ENCODE data around the gene ENPP3.

ENPP3 gene

GRCh38 chr6:131766631-131767030, 129.5 kb downstream of the ENPP3 start:
- DNase-seq (ENCODE audit: low read depth): no peak

DNA sequence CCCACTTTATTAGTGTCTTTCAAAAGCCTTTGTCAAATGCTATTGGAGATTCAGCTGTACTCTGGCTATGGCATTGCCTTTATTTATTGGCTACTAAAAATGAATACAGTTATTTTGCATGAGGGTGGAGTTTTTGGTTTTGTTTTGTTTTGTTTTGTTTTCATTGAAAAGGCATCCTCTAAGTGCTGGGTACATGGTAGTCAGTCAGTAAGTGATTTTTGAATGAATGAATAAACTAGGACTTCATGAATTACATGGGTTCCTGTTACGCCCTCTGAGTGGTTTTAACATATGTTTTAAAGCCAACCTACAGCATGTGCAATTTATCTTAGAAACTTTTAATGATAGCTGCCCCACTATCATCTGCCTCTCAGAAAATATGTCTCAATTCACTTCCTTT, 131.9 kb downstream of the ENPP3 start:
- no peak for DNase-seq (ENCODE audit: low read depth)

GRCh38 chr6:131769385-131770141, 132.5 kb downstream of the ENPP3 start:
- DNase-seq (ENCODE audit: low read depth): no peak

- no peak for DNase-seq (ENCODE audit: low read depth)
Measured at GRCh38 chr6:131770776-131771175, 133.7 kb downstream of the ENPP3 start.

GRCh38 chr6:131773284-131773950, 136.3 kb downstream of the ENPP3 start:
- DNase-seq (ENCODE audit: low read depth): no peak

DNA sequence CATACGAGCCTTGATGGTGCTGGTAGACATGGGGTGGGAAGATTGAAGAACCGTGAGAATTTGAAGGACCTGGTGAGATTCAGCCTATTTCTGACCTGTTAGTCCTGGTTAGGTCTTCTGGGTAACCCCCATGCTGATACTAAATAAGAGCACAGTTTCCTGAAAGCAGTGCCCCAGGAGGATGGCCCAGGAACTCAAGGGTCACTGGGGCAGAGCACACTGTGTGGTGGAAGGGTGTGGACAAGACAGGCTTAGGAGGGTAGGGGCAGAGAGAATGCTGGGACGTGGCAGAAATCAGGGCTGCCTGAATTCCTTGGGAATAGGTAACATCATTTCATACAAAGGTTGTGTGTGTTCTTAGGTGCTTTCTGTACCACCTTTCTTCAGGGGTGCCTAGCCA, 138.8 kb downstream of the ENPP3 start:
- no peak for DNase-seq (ENCODE audit: low read depth)

DNA sequence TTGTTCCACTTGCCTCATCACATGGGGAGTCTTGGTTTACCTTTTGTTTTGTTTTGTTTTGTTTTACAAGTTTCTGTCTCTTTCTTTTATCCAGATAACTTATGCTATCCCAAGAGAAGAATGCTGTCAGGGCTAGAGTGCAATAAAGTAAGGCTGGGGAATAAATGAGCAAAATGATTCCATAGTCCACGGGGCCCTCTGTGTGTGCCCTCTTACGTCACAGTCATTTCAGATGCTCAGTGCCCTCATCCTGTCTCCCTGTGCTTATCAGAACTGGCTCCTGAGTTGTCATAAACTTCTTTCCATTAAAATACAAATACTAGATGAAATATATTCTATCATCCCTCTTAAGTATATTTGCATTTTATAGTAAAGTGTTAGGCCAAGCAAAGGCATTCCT, 139.9 kb downstream of the ENPP3 start:
- DNase-seq (ENCODE audit: low read depth): no peak

- no peak for DNase-seq (ENCODE audit: low read depth)
Measured at GRCh38 chr6:131778169-131778568, 141.1 kb downstream of the ENPP3 start.

DNA sequence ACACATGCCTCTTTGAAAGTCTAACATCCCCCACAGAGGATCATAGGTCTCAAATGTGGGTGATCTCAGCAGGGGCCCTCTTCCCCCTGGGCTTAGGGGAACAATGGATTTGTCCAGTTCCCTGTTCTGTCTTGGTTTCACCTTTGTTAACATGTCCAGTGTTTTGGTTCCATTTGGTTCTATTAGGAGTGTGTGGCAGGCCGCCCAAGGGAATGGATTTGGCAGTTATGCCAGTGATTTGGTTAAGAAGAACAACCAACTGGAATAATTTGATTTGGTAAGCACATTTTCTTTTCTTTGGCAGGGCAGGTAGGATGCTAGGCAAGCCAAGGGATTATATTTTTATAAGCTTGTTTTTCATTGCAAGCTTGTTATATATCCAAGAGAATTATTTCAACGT, 142.2 kb downstream of the ENPP3 start:
- no peak for DNase-seq (ENCODE audit: low read depth)

DNA sequence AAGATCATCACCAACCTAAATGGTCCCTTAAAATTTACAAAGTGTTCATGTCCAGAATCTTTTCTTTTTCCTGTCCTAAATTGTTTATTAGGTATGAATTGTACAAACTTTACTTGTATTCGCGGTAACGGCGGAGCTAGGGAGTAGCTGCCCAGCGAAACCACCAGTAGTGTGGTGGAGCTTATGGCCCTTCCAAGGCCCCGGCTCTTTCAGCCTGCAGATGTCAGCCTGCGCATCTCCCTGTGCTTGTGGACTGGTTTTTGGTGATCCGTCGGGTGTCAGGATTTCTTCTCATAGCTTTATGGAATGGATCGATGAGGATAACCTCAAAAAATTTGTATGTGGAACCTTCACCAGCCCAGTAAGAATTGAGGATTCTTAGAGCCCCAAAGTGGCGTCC, 143.5 kb downstream of the ENPP3 start:
- no peak for DNase-seq (ENCODE audit: low read depth)

- DNase-seq (ENCODE audit: low read depth): no peak
Measured at GRCh38 chr6:131781687-131782086, 144.6 kb downstream of the ENPP3 start.

- no peak for DNase-seq (ENCODE audit: low read depth)
Measured at GRCh38 chr6:131782764-131783163, 145.7 kb downstream of the ENPP3 start.

DNA sequence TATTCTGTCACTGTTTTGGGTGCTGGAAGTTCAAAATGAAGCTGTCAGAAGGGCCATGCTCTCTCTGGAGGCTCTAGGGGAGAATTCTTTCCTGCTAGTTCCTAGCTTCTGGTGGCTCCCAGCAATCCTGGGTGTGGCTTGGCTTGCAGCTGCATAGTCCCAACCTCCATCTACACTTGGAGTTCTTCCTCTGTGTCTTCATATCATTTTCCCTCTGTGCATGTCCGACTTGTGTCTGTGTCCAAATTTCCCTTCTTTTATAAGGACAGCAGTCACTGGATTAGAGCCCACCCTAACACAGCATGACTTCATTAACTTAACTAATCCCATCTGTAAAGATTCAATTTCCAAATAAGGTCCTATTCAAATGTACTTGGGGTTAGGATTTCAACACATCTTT, 147.5 kb downstream of the ENPP3 start:
- no peak for DNase-seq (ENCODE audit: low read depth)

DNA sequence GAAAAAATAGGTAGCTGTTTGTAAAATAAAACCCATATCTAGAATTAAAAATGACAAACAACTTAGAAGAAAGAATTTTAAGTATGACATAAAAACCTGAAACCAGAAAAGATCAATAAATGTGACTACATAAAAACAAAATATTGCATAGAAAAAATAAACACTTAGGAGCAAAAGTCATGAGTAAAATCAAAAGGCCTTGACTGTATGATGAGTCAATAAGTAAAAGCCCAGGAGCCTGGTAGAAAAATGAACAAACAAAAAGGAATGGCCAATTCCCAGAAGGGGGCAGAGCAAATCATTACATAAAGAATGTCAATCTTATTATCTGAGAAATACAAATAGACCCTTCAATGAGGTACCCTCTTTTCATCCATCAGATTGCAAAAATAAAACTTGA, 150.0 kb downstream of the ENPP3 start:
- DNase-seq (ENCODE audit: low read depth): no peak

- DNase-seq (ENCODE audit: low read depth): no peak
Measured at GRCh38 chr6:131787766-131788712, 150.9 kb downstream of the ENPP3 start.

- DNase-seq (ENCODE audit: low read depth): no peak
Measured at GRCh38 chr6:131789219-131789618, 152.1 kb downstream of the ENPP3 start.

GRCh38 chr6:131791476-131791875, 154.4 kb downstream of the ENPP3 start:
- no peak for DNase-seq (ENCODE audit: low read depth)

DNA sequence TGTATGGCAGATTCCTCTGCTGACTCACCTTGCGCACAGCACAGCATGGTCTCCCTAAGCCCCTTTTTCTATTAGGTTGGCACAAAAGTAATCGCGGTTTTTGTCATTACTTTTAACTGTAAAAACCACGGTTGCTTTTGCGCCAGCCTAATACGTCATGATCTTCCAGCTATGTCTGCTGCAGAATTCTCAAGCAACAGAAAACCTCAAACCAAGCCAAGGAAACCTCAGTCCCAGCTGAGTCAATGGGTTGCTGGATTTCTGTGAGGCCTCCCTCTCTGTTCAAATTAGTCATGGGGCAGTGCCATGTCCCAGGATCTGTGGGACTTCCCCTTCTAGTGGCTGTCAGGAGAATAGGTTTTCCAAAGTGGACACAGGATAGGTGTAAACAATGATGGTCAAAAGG, 155.0 kb downstream of the ENPP3 start:
- no peak for DNase-seq (ENCODE audit: low read depth)

DNA sequence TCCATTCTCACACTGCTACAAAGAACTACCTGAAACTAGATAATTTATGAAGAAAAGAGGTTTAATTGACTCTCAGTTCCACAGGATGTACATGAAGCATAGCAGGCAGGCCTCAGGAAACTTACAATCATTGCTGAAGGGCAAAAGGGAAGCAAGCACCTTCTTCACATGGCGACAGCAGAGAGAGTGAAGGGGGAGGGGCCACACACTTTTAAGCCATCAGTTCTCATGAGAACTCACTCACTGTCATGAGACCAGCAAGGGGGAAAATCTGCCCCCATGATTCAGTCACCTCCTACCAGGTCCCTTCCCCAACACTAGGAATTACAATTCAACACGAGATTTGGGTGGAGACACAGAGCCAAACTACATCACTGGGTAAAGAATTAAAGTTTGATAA, 158.3 kb downstream of the ENPP3 start:
- no peak for DNase-seq (ENCODE audit: low read depth)
